ENCODE results near the gene QPRT. TPM values are rescaled to one million over a fixed set of nuclear protein-coding genes. Genes with fewer than 3 reads are reported as not detected.

QPRT gene
- total RNA-seq, 1 donor from 2014 or later, result 92.3 TPM

- Mint-ChIP-seq H3K27ac (no peak overlapping the region), H3K36me3 (peaks cover 9% of the 10 kb centered on the region), H3K4me3 (no peak overlapping the region), H3K9me3 (peaks cover 6% of the 10 kb centered on the region), H3K4me1 (ENCODE audit: unreplicated experiment) (peaks cover 7% of the 10 kb centered on the region), H3K27me3 (no peaks in the 10 kb centered on the region)
- TF ChIP-seq CTCF (conservative IDR thresholded peaks at IDR 0.05), result no peak
- no peak for DNase-seq (ENCODE audit: extremely low spot score, unreplicated experiment)
Measured at GRCh38 chr16:29696881-29697331, 17.9 kb downstream of the QPRT start.

GRCh38 chr16:29697391-29697790 lies 18.4 kb downstream of the QPRT start:
- no peak overlapping the region for H3K27ac Mint-ChIP-seq
- no peak for TF ChIP-seq CTCF (conservative IDR thresholded peaks at IDR 0.05)
- no peak for DNase-seq (ENCODE audit: extremely low spot score, unreplicated experiment)
- H3K4me3 Mint-ChIP-seq, result no peak overlapping the region
- H3K9me3 Mint-ChIP-seq, result peaks cover 6% of the 10 kb centered on the region
- H3K4me1 Mint-ChIP-seq (ENCODE audit: unreplicated experiment), result peaks cover 11% of the 10 kb centered on the region
- no peaks in the 10 kb centered on the region for H3K27me3 Mint-ChIP-seq
- H3K36me3 Mint-ChIP-seq, result peaks cover 9% of the 10 kb centered on the region

- Mint-ChIP-seq H3K27ac (peak overlapping the region; percentile 62), H3K36me3 (peaks cover 9% of the 10 kb centered on the region), H3K4me1 (ENCODE audit: unreplicated experiment) (peaks cover 14% of the 10 kb centered on the region), H3K4me3 (no peak overlapping the region), H3K27me3 (no peaks in the 10 kb centered on the region), H3K9me3 (peaks cover 6% of the 10 kb centered on the region)
- TF ChIP-seq CTCF (conservative IDR thresholded peaks at IDR 0.05), result no peak
- no peak for DNase-seq (ENCODE audit: extremely low spot score, unreplicated experiment)
Measured at GRCh38 chr16:29698042-29698441, 19.1 kb downstream of the QPRT start.

- no peak overlapping the region for H3K4me3 Mint-ChIP-seq
- DNase-seq (ENCODE audit: extremely low spot score, unreplicated experiment), result no peak
- peaks cover 6% of the 10 kb centered on the region for H3K9me3 Mint-ChIP-seq
- TF ChIP-seq CTCF (conservative IDR thresholded peaks at IDR 0.05), result no peak
- H3K27ac Mint-ChIP-seq, result peak overlapping the region; percentile 67
- H3K27me3 Mint-ChIP-seq, result no peaks in the 10 kb centered on the region
- peaks cover 9% of the 10 kb centered on the region for H3K36me3 Mint-ChIP-seq
- peaks cover 14% of the 10 kb centered on the region for H3K4me1 Mint-ChIP-seq (ENCODE audit: unreplicated experiment)
Measured at GRCh38 chr16:29698484-29699323, 19.7 kb downstream of the QPRT start.

GRCh38 chr16:29699324-29700219 lies 20.6 kb downstream of the QPRT start:
- no peak overlapping the region for H3K4me3 Mint-ChIP-seq
- H3K4me1 Mint-ChIP-seq (ENCODE audit: unreplicated experiment), result peaks cover 14% of the 10 kb centered on the region
- no peaks in the 10 kb centered on the region for H3K27me3 Mint-ChIP-seq
- H3K9me3 Mint-ChIP-seq, result peaks cover 6% of the 10 kb centered on the region
- peak overlapping the region; percentile 67 for H3K27ac Mint-ChIP-seq
- TF ChIP-seq CTCF (conservative IDR thresholded peaks at IDR 0.05), result no peak
- H3K36me3 Mint-ChIP-seq, result peaks cover 9% of the 10 kb centered on the region
- DNase-seq (ENCODE audit: extremely low spot score, unreplicated experiment), result no peak

Data from type B pancreatic cell (in vitro differentiated cells).